Right lobe of liver (tissue), 4 donors: ENCODE results near the gene GSTO2.

Source experiments
- POLR2A ChIP-seq: fragments of 450-650 bp; IDR thresholded peaks from one replicate; pipeline ENCODE4 v1.6.1; 2017; ENCODE audit warnings: antibody characterized with exemption, mild to moderate bottlenecking
- TF ChIP-seq, protein P1 (sequence below), 4 donors: fragments of 200-600 bp in 3 of 4; fragments of 450-650 bp in 1 of 4; IDR thresholded peaks; one replicate each; pipeline versions ENCODE4 v1.5.1 to v1.8.0; 2016 to 2022; ENCODE audit warnings: antibody characterized with exemption in 4 of 4, mild to moderate bottlenecking in 2 of 4
- donor health status: DM: no; HTN: no; CAD: no.
- donor health status: DM: no; HTN: no; CAD: no.
- donor health status: DM: no; HTN: yes; CAD: no.

DNA sequence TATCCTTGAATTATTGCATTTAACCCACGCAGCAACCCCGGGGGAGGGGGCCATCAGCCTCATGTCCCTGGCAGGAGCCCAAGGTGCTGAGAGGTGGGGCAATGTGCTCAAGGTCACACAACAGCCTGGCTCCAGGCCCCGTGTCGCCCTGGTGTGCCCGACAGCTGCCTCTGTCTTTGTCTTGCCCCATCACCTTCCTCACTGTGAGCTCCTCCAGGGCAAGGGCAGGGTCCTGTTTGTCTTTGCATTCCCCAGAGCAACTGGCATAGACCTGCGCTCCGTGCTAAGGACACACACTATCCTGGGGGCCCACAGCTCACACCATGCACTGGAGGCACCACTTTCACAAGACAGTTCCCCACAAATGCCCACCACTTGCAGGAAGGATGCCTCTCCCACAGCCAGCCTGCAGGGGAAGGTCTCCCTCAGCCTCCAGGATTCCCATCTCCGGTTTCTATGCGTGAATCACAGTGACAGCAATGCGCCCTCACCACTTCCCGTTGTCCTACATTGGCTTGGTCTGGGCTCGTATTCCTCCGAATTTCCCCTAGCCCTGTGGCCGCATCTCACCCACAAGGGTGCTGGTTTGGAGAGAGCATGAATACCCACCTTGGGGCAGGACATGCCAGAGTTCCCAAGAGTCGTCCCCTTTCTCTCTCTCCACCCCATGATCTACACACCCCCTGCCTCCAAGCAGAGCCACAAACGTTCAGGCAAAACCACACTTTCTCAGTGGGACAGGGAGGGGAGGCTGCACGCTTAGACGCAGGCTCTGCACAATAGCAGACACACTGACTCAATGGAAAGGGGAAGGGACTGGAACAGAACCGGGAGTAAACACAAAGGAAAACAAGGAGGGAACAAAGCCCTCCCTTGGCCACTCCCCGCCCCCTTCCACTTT lies 59.0 kb downstream of the GSTO2 start:
- TF ChIP-seq, protein P1, sequence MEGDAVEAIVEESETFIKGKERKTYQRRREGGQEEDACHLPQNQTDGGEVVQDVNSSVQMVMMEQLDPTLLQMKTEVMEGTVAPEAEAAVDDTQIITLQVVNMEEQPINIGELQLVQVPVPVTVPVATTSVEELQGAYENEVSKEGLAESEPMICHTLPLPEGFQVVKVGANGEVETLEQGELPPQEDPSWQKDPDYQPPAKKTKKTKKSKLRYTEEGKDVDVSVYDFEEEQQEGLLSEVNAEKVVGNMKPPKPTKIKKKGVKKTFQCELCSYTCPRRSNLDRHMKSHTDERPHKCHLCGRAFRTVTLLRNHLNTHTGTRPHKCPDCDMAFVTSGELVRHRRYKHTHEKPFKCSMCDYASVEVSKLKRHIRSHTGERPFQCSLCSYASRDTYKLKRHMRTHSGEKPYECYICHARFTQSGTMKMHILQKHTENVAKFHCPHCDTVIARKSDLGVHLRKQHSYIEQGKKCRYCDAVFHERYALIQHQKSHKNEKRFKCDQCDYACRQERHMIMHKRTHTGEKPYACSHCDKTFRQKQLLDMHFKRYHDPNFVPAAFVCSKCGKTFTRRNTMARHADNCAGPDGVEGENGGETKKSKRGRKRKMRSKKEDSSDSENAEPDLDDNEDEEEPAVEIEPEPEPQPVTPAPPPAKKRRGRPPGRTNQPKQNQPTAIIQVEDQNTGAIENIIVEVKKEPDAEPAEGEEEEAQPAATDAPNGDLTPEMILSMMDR (IDR thresholded peaks at IDR 0.05), result no peak
- TF ChIP-seq POLR2A, result no peak
